Breast epithelium (tissue), 3 donors: ENCODE data around the gene CLSTN1.

Experiments used
- POLR2AphosphoS5 ChIP-seq, 3 donors: sonication (generic); formaldehyde crosslinking; IDR thresholded peaks; one replicate each; pipeline ENCODE4 v1.6.1; 2017; ENCODE audit warnings: antibody characterized with exemption in 3 of 3
- TF ChIP-seq, protein P1 (sequence below), 3 donors: fragments of 450-650 bp; IDR thresholded peaks; one replicate each; pipeline ENCODE4 v1.5.1; 2016 to 2017; ENCODE audit warnings: antibody characterized with exemption in 3 of 3, mild to moderate bottlenecking in 3 of 3, moderate library complexity in 3 of 3

DNA sequence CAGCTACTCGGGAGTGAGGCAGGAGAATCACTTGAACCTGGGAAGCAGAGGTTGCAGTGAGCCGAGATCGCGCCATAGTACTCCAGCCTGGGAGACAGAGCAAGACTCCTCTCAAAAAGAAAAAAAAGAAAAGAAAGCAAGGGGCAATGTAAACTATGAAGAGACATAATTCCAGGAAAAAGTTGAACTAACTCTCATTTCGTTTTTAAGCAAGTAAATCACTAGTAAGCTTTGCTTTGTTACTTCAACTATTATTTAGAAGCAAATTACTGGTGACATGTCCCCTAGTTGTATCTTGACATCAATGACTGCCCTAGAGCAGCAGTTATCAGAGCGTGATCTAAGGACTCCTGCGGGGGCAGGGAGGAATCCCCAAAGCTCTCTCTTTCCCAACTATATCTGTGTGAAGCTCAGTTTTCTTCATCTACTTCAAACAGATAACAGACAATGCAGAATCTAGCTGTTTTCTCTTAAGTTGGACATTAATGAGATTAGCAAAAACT is 18.7 kb downstream of the CLSTN1 start:
- TF ChIP-seq, protein P1, sequence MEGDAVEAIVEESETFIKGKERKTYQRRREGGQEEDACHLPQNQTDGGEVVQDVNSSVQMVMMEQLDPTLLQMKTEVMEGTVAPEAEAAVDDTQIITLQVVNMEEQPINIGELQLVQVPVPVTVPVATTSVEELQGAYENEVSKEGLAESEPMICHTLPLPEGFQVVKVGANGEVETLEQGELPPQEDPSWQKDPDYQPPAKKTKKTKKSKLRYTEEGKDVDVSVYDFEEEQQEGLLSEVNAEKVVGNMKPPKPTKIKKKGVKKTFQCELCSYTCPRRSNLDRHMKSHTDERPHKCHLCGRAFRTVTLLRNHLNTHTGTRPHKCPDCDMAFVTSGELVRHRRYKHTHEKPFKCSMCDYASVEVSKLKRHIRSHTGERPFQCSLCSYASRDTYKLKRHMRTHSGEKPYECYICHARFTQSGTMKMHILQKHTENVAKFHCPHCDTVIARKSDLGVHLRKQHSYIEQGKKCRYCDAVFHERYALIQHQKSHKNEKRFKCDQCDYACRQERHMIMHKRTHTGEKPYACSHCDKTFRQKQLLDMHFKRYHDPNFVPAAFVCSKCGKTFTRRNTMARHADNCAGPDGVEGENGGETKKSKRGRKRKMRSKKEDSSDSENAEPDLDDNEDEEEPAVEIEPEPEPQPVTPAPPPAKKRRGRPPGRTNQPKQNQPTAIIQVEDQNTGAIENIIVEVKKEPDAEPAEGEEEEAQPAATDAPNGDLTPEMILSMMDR (IDR thresholded peaks at IDR 0.05) = no peak
- TF ChIP-seq POLR2AphosphoS5 (IDR thresholded peaks at IDR 0.05) = no peak
